OCI-LY7 (cell line): Measurements from ENCODE around the gene TCF12.

Source experiments
- EZH2phosphoT487 ChIP-seq: fragments of 200-600 bp; sonication (generic); IDR thresholded peaks from 2 replicates; pipeline ENCODE4 v1.6.1; 2018; ENCODE audit warnings: low read depth, borderline replicate concordance, mild to moderate bottlenecking, mixed run types, antibody characterized with exemption, low read length, moderate library complexity, mixed read lengths
- TF ChIP-seq, protein P1 (sequence below): fragments of 200-600 bp; sonication (generic); conservative IDR thresholded peaks from 2 replicates; pipeline ENCODE4 v1.5.1; 2014; ENCODE audit warnings: mild to moderate bottlenecking, antibody characterized with exemption, low read length, moderate library complexity, mixed read lengths

DNA sequence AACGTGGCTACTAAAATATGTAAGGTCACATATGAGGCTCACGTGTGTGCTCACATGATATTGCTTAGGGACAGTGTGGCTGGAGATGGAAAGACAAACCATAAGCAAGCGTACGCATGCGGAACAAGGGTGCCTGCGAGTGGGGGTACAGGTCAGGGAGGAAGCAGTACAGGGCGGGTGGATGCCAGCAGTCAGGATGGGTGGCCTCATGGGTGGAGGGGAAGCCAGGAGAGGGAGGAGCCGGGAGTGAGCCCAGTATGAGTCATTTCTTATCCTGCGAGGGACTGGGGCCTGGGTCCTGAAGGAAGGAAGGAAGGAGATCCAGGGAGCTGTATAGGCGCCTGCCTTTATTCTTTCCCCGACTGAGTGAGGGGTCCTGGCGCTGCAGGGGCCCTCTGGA, 415.8 kb downstream of the TCF12 start:
- TF ChIP-seq, protein P1, sequence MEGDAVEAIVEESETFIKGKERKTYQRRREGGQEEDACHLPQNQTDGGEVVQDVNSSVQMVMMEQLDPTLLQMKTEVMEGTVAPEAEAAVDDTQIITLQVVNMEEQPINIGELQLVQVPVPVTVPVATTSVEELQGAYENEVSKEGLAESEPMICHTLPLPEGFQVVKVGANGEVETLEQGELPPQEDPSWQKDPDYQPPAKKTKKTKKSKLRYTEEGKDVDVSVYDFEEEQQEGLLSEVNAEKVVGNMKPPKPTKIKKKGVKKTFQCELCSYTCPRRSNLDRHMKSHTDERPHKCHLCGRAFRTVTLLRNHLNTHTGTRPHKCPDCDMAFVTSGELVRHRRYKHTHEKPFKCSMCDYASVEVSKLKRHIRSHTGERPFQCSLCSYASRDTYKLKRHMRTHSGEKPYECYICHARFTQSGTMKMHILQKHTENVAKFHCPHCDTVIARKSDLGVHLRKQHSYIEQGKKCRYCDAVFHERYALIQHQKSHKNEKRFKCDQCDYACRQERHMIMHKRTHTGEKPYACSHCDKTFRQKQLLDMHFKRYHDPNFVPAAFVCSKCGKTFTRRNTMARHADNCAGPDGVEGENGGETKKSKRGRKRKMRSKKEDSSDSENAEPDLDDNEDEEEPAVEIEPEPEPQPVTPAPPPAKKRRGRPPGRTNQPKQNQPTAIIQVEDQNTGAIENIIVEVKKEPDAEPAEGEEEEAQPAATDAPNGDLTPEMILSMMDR: no peak
- no peak for TF ChIP-seq EZH2phosphoT487
